ENCODE results near the gene ELFN2.

The ELFN2 gene

GRCh38 chr22:37324340-37325038 is 102.8 kb downstream of the ELFN2 start:
- in situ Hi-C loops (cut with HindIII; ENCODE audit: low sequenced_read_pairs), result loop anchor here (5.0 to 10.0 kb wide), 3 partner anchors 78 to 240 kb away; partner anchors contain the start of gene CDC42EP1
- TF ChIP-seq CTCF (IDR thresholded peaks at IDR 0.05; ENCODE audit: low read depth, low read length, missing control alignments), result no peak
- H3K4me3 ChIP-seq (ENCODE audit: low read depth, low read length), result peak overlapping the region; percentile 10

GRCh38 chr22:37320726-37321677 is 106.3 kb downstream of the ELFN2 start:
- DNase-seq (ENCODE audit: low read depth), result no peak
- in situ Hi-C loops (cut with HindIII; ENCODE audit: low sequenced_read_pairs), result loop anchor here (5.0 to 10.0 kb wide), 2 partner anchors 81 to 244 kb away; partner anchors contain the start of gene CDC42EP1
- TF ChIP-seq CTCF (IDR thresholded peaks at IDR 0.05; ENCODE audit: low read depth, low read length, missing control alignments), result no peak
- no peak overlapping the region for H3K4me3 ChIP-seq (ENCODE audit: low read depth, low read length)

More at GRCh38 chr22:37324340-37325038, 102.8 kb downstream of the ELFN2 start:
- no peak for DNase-seq (ENCODE audit: low read depth)

- no peak for DNase-seq (ENCODE audit: low read depth)
- in situ Hi-C loops (cut with HindIII; ENCODE audit: low sequenced_read_pairs), result no loop called here
- no peak for TF ChIP-seq CTCF (IDR thresholded peaks at IDR 0.05; ENCODE audit: low read depth, low read length, missing control alignments)
- no peak overlapping the region for H3K4me3 ChIP-seq (ENCODE audit: low read depth, low read length)
Observed at GRCh38 chr22:37319469-37319868, 107.8 kb downstream of the ELFN2 start.

- H3K4me3 ChIP-seq (ENCODE audit: low read depth, low read length), result no peak overlapping the region
- DNase-seq (ENCODE audit: low read depth), result no peak
- in situ Hi-C loops (cut with HindIII; ENCODE audit: low sequenced_read_pairs), result no loop called here
- peak; percentile 21 for TF ChIP-seq CTCF (IDR thresholded peaks at IDR 0.05; ENCODE audit: low read depth, low read length, missing control alignments)
Observed at GRCh38 chr22:37318364-37319109, 108.7 kb downstream of the ELFN2 start.

Data from astrocyte of the cerebellum (primary cell).